Astrocyte of the hippocampus (primary cell): ENCODE data around the gene CKS1B.

Experiments
- DNase-seq: peaks from one replicate; pipeline ENCODE4 v3.0.0; 2011; ENCODE audit warnings: low read depth, low spot score

The CKS1B gene

DNA sequence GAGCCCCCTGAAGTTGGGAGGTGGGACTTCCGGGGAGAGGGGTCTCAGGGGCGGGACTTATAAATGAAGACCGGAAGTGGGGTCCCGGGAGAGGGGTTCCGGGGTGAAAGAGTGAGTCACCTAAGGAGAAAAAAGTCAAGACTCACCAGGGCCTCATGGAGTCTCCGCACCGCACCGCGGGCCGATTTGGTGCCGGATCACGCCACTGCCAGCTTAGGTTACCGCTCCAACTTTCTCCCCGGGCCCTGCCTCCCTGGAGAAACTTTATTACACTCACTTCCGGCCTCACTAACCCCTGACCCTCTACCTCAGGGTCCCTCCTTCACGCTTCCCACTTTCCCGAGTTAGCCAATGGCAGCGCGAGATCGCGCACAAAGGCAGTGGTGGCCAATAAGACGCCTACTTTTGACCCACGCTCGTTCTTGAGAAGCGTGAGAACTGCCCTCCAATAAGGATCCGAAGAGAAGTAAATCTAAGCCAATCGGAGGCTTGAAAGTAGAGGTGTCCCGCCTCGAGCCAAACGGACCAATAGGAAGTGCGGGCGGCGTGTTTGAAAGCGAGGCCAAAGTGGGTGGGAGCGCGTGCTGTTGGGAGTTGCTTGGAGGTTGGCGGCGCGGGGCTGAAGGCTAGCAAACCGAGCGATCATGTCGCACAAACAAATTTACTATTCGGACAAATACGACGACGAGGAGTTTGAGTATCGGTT is at the start of gene CKS1B:
Gene CKS1B (plus strand): TSS at position 580 of the 706 bp plus-strand sequence. CDS start 65 bp downstream, at position 645.
- DNase-seq, result peak; percentile 100

DNA sequence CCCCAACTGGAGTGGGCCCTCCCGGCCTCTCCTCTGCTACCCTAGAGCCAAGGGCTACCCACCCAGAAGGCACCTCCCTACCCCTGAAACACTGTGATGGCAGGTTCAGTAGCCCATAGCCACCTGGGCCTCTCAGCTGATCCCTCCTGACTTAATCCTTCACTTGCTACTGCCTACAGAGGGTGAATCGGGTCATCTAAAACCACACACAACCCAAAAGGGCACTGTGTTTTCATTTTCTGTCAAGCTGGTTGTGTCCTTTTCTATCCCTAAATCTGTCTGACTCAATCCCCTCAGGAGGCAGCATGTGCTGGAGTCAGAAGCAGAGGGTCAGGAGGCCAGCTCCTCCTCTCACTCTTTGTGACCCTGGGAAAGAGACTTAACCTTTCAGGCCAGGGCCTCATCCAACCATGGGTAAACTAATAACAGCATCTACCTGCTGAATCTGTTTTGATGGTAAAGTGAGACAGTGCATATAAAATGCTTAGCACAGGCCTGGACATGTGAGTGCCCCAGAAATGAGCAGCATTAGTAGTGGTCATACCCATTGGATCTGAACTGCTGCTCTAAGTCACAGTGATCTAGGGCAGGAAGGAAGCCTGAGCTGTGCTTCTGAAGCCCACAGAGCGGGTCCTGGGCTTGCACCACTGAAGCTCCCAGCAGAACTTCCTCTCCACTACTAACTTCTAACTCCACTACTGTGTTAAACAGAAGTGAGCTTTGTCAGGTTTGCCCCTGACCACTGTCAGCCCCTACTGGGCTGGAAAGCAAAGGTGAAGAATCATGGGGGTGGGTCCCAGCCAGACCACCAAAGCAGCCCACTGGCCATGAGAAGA is 48.9 kb upstream of the CKS1B start:
- no peak for DNase-seq

DNA sequence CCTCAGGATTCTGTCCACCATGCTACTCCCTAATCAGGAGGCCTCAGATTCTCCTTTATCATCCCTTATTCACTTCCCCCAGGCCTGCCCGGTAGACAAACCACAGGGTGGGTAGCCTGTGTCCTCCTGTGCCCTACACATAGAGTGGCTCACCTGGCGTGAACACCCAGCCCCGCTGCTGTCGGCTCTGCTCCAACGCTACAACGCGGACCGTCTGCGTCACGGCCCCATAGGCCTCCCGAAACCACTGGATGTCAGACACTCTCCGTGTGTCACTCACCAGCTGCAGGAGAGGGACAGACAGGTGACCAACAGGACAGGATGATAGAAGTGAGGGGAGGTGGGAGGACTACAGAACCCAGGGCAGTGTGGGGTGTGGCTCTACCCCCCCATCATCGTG is 48.3 kb upstream of the CKS1B start:
- no peak for DNase-seq

DNA sequence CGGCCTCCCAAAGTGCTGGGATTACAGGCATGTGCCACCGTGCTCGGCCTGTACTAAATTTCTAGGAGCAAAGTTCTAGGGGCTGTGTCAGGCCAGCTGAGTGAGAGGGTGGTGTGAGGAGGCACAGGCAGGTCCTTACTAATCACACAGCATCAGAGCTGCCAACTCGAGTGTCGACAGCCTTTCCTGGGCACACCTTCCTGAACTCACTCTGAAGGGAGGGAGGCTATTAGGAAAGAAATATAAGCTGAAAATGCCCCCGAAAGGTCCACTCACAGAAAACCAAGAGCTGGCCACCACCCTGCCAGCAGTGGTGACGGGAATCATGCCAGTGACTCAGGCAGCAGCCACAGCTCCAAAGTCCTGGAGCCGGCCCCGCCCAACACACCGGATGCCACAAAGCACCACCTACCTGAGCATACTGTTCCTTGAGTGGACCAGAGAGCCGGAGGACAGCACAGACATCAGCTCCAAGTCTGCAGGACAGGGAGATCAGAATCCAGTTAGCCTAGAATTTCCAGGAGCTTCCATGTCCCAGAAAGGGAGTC is 42.5 kb upstream of the CKS1B start:
- DNase-seq, result peak; percentile 61

DNA sequence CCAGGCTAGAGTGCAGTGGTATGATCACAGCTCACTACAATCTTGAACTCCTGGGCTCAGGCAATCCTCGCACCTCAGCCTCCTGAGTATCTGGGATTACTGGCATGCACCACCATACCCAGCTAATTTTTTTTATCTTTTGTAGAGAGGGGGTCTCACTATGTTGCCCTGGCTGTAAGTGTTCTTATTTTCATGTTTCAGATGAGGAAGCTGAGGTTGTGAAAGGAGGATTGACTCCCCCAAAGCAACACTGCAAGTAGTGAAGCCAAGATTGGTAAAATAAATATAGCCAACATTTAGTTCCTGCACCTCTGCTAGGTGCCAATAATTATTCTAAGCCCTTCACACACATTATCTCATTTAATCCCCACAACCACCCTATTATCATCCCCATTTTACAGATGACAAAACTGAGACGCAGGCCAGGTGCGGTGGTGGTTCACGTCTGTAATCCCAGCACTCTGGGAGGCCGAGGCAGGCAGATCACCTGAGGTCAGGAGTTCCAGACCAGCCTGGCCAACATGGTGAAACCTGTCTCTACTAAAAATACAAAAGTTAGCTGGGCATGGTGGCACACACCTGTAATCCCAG is 40.0 kb upstream of the CKS1B start:
- no peak for DNase-seq

DNA sequence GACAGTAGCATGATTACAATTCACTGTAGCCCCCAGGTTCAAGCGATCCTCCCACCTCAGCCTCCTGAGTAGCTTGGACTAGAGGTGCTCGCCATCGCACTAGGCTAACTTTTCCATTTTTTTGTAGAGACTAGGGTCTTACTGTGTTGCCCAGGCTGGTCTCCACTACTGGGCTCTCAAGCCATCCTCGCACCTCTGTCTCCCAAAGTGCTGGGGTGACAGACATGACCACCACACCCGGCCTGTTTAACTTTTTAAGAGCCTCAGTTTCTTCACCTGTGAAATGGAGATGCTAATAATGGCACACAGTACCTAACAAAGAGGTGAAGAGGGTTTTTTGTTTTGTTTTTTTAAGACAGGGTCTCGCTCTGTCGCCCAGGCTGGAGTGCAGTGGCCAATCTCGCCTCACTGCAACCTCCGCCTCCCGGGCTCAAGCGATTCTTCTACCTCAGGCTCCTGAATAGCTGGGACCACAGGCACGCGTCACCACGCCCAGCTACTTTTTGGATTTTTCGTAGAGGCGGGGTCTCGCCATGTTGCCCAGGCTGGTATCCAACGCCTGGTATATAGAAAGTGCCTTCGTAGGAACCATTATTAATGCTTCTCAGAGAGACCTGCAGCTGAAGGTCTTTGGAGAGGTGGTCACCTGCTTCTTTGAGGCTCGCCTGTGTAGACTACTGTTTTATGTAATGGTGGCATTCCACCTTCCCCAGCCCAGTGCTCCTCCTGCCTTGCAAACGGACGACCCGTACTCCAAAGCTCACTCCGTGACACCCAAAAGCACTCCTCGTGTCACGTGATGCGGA is 38.5 kb upstream of the CKS1B start:
- DNase-seq, result no peak

DNA sequence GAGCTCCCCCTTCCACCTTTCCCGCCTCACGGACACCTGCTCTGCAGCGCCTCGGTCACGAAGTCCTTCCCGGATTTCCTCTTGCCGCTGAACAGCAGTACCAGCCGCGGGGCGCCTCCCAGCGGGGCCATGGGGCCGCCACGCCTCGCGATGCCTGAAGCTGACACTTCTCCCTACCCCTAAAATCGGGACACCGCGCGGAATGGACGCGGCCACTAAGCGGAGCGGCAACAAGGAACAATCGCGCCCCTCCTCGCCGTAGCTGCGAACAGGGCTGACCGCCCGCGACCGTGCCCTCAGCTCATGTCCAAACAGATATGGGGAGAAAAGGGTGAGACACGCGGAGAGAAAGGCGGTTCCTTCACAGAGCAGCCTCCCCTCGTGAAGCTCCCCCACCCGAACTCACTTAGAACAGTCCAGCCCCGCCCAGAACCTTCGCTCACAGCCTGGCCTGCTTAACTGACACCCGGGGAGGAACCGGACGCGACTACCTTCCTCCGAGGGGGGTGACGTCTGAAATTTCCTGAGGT is 37.9 kb upstream of the CKS1B start, which contains the start of gene PMVK:
Gene PMVK (minus strand): TSS at position 165 of the 530 bp plus-strand sequence. CDS start 34 bp downstream, at position 131.
- DNase-seq, result peak; percentile 97

DNA sequence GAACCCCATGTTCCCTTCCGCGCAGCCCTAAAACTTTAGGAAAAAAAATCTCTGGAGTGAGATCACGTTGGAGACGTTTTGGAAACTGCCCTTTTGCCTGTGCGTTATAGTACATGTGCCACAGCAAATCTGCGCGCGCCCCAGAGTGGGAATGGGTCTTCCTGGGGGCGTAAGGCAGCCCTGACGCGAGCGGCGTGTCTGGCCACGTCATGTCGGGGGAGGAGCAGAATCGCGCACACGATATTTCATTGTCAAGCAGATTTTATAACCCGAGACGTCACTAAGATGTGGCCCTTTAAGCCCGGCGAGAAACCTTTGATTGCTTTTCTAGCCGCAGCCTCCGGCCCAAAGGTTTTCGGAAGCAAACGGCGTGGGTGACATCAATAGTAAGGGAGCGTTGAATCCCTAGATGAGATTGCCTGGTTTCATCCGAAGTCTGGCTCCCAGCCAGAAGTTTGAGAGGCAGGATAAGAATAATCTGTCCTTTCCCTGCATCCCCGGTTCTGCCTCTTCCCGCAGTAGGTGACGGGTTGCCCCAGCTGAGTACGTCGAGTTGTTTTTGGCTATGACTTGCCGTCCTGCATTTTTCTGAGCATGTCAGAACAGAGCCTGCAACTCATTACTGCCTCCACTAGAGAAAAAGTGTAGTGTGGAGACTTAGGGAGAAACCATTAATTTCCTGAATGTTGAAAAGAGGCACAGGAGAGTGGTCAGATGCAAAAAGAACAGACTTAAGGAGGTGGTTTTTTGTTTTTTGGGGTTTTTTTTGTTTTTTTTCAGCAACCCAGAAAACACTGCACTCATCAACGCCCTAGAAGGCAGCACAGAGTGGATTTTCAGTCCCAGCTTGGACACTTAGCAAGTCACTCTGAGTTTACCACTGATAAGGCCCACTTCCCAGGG is 37.1 kb upstream of the CKS1B start:
- peak; percentile 97 for DNase-seq

DNA sequence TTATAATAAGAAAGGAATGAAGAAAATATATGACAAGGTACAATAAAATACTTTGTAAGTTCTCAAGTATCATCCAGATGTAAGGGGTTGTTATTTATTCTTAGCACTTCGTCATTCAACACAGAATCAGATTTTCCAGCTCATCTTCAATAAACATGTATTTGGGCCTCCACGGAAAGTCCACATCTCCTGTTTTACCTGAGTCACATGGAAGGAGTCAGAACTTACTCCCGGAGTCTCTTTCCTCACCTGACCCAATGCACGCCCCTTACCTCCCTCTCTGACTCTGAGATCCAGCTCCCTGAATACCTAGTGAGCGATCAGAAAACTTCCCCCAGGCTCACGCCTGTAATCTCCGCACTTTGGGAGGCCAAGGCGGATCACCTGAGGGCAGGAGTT is 36.5 kb upstream of the CKS1B start:
- no peak for DNase-seq

DNA sequence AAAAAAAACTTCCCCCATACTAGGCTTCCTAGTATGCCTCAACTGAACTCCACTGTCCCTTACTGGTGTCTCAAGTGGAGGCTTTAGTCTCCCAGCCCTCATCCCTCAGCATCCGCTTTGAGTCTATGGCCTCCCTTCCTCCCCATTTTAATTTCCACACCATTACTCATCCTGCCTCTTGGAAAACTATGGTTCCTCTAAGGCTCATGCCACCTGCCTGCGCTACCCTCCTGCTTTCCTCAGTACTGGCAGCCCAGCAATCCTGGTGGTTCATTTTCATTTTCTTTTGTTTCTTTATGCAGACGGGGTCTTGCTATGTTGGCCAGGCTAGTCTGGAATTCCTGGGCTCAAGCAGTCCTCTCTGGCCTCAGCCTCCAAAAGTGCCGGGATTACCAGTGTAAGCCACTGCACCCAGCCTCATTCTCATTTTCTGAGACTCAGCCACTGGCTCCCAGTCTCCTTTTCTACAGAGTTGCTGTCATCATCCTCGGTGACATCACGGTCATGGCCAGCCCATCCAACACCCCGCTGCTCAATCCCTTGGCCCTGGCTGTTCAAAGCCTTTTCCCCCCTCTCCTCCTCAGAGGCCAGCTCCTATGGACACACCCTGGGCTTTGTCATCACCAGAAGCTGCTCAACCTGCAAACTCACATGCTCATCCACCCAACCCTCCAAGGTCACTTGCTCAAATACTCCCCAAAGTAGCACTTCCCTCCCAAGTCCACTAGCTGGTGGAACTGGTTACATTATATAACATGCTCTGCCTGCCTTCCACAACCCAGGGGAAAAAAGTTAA is 35.7 kb upstream of the CKS1B start:
- no peak for DNase-seq

DNA sequence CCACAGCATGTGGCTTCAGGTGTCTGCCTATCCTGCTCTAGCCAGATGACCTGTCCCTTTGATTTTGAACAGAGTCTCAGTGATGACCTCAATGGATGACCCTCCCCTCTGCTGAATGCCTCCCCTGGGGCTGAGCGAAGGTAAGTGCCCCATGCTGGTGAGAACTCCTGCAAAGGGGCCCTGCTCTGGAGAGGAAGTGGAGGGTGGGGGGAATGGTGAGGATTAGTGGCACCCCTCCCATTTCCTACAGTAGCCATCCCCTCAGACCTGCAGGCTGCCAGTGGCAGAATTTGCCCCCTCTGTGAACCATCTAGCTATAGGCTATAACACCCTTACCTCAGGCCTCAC is 34.3 kb upstream of the CKS1B start:
- no peak for DNase-seq

DNA sequence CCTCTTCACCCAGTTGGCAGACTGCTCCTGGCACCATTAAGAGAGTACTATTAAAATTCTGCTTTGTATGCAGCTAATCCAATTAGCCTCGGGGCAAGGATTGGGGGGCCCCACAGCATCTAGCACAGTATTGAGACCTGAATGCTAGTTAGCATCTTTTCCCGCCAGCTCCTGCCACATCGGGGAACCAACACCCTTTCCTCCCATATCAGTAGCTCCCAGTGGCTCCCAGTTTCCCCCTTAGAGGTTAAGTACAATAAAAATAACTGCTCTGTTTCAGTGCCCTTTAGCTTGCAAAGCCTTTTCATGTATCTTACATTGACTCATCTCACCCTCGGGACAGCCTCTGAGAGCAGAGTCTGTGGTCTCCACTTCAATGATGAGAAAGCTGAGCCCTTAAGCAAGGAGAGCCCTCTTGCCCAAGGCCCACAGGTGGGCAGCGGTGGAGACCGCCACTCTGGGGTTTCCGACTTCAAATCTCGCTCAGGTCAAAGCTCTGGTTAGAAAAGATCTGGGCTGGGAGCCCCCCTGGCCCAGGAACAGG is 33.8 kb upstream of the CKS1B start:
- no peak for DNase-seq

DNA sequence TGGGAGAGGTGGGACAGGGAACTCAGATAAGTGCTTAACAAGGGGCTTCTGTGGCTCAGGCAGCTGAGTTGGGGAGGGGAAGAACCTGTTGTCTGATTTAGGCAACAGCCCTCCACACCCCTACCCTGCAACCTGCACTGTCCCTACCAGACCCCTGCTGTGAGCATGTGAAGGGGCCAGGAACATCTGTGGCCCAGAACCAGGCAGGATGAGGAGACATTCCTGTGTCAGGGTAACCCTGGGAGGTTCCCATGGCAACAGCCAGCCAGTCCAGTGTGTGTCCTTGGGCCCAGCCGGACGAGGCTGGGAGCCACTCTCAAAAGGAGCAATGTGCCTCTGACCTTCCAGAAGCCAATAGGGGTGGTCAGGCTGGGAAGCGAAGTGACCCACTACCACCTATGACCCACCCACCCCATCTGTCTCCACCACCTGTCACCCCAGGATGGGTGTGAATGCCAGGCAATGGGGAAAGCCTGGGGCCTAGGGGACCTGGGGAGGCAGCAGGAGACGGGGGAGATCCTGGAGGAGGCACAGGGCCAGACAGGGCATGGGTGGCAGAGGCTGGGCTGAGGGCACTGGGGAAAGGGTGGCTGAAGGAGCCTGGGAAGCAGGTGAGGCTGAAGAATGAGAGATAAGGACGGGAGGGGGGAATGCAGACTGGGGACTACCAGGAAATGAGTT is 33.0 kb upstream of the CKS1B start:
- DNase-seq, result peak; percentile 27

DNA sequence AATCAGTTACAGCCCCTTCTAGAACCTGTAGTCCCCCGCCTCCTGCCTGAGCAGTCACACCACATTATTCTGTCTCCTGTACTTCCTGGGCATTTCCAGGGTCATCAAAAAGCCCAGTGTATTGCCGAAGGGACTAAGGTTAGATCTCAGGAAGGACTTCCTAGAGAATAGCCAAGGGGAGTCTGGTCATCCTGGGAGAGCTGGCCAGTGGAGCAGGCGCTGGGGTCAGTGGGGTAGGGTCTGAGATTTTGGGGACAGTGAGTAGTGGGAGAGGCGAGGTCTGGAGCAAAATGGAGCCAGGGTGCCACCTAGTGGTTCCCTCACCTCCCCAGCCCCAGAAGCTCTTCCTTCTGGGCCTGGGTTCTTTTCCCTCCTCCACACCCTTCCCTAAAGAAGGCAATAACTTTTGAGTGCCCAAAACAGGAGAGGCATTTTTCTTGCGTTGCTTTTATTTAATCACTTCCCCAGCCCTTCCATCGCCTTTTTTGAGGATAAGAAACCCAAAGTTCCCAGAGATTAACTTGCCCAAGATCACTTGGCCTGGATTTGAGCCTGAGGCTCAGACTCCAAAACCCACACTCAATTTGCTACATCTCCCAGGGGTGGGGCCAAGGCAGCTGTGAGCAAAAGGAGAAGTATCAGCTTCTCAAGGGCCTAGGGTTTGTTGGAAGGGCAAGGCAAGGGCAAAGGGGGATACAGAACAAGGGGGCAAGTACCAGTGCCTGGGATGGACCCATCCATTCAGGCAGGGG is 30.7 kb upstream of the CKS1B start:
- DNase-seq, result peak; percentile 52

DNA sequence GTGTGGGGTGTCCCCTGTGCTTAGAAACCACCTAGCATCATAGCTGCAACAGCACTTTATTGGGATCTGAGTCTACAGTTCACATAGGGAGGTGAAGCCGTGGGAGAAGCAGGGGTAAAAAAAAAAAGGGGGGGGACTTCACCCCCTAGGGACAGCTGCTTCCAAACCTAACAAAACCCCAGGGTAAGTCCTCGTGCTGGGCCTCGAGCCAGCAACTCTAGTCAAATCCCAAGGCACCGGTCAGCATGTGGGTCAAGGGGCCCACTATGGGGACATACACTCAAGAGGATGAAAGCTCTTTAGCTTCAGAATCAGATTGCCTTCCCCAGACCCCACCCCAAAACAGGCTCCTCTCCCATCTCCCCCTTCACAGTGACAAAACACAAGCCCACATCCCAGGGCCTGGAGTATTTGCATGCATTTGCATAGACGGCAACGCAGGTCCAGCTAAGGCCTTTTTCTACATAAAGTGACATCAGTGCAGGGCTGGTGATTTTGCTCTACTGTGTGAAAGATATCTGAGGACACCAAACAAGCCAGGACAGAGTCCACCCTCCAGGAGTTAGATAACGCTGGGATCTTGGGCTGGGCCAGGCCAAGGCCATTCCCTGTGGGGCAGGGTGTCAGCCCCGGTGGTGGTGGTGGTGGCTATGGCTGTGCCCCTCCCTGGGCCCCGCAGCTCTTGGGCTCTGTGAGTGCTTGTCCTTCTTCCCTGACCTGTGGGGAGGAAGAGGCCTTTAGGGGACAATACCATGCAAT is 29.9 kb upstream of the CKS1B start:
- DNase-seq, result no peak

DNA sequence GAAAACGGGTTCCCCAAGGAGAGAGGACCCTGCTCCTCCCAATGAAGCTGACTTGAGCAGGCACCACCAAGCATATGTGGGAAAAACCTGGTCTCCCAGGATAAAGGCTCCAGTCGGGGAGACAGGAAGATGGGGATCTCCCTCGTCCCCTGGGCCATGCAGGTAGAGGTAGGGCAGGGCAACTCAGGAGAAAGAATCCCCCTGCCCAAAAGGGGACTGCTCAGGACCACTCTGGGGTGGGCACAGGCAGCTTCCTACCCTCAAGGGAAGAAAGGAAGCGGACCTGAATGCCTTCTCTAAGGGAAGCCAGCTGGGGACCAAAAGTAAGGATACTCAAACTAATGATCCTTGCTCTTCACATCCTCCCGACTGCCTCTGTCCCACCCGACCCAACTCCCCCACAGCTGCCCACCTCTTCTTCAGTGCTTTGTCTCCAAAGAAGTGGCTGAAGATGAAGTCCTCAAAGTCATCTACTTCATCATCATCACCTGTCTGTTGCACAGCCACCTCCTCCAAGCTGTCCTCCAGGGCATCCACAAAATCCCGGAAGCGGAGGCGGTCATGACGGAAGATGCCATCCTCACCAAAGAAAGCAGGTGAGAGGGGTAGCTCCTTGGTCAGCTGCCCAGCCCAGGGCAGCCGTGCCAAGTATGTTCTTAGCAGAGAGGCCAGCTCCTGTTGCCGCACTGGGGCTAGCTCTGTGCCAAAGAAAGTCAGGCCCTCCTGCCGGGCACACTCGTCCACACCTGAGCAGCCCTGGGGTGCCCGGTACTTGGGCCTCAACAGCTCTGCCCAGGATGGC is 29.1 kb upstream of the CKS1B start:
- DNase-seq, result no peak
